ENCODE data around the gene THAP4. TPM values are rescaled to one million over a fixed set of nuclear protein-coding genes. Genes with fewer than 3 reads are reported as not detected.
A peak's percentile ranks its signal among the peaks of the same experiment; 100 is the strongest.
"Not testable (repeated sequence)": the region's sequence is repeated elsewhere in the genome, so short reads cannot be mapped to it uniquely, and the experiment has no call there.

The THAP4 gene
- total RNA-seq, 1 donor from 2014 or later, result 40.9 TPM

- Mint-ChIP-seq H3K27me3 (ENCODE audit: low read depth) (no peaks in the 10 kb centered on the region), H3K4me3 (ENCODE audit: unreplicated experiment) (no peak overlapping the region), H3K36me3 (ENCODE audit: low read depth) (peaks cover 10% of the 10 kb centered on the region), H3K4me1 (ENCODE audit: low read depth) (peaks cover 9% of the 10 kb centered on the region), H3K9me3 (ENCODE audit: low read depth) (no peaks in the 10 kb centered on the region), H3K27ac (ENCODE audit: unreplicated experiment) (no peak overlapping the region)
- no peak for DNase-seq (ENCODE audit: low spot score)
- no peak for TF ChIP-seq CTCF (IDR thresholded peaks at IDR 0.05)
Measured at GRCh38 chr2:241670333-241671110, 33.6 kb upstream of the THAP4 start.

- Mint-ChIP-seq H3K4me1 (ENCODE audit: low read depth) (peaks cover 16% of the 10 kb centered on the region), H3K36me3 (ENCODE audit: low read depth) (peaks cover 10% of the 10 kb centered on the region), H3K4me3 (ENCODE audit: unreplicated experiment) (no peak overlapping the region), H3K27ac (ENCODE audit: unreplicated experiment) (no peak overlapping the region), H3K27me3 (ENCODE audit: low read depth) (no peaks in the 10 kb centered on the region), H3K9me3 (ENCODE audit: low read depth) (no peaks in the 10 kb centered on the region)
- no peak for DNase-seq (ENCODE audit: low spot score)
- no peak for TF ChIP-seq CTCF (IDR thresholded peaks at IDR 0.05)
Measured at GRCh38 chr2:241668839-241669238, 31.9 kb upstream of the THAP4 start.

- H3K4me1 Mint-ChIP-seq (ENCODE audit: low read depth), result peaks cover 16% of the 10 kb centered on the region
- no peak overlapping the region for H3K4me3 Mint-ChIP-seq (ENCODE audit: unreplicated experiment)
- no peaks in the 10 kb centered on the region for H3K27me3 Mint-ChIP-seq (ENCODE audit: low read depth)
- no peak overlapping the region for H3K27ac Mint-ChIP-seq (ENCODE audit: unreplicated experiment)
- no peak for TF ChIP-seq CTCF (IDR thresholded peaks at IDR 0.05)
- DNase-seq (ENCODE audit: low spot score), result no peak
- H3K36me3 Mint-ChIP-seq (ENCODE audit: low read depth), result peaks cover 10% of the 10 kb centered on the region
- H3K9me3 Mint-ChIP-seq (ENCODE audit: low read depth), result no peaks in the 10 kb centered on the region
Measured at GRCh38 chr2:241668354-241668753, 31.4 kb upstream of the THAP4 start.

- Mint-ChIP-seq H3K27me3 (ENCODE audit: low read depth) (no peaks in the 10 kb centered on the region), H3K36me3 (ENCODE audit: low read depth) (peaks cover 9% of the 10 kb centered on the region), H3K27ac (ENCODE audit: unreplicated experiment) (no peak overlapping the region), H3K9me3 (ENCODE audit: low read depth) (no peaks in the 10 kb centered on the region), H3K4me1 (ENCODE audit: low read depth) (peaks cover 16% of the 10 kb centered on the region), H3K4me3 (ENCODE audit: unreplicated experiment) (no peak overlapping the region)
- DNase-seq (ENCODE audit: low spot score), result no peak
- no peak for TF ChIP-seq CTCF (IDR thresholded peaks at IDR 0.05)
Measured at GRCh38 chr2:241666627-241667400, 29.9 kb upstream of the THAP4 start.

- DNase-seq (ENCODE audit: low spot score), result no peak
Measured at GRCh38 chr2:241665731-241666440, 28.9 kb upstream of the THAP4 start.

GRCh38 chr2:241662731-241663130, 25.8 kb upstream of the THAP4 start:
- H3K27me3 Mint-ChIP-seq (ENCODE audit: low read depth); H3K9me3 Mint-ChIP-seq (ENCODE audit: low read depth); H3K4me3 Mint-ChIP-seq (ENCODE audit: unreplicated experiment); H3K27ac Mint-ChIP-seq (ENCODE audit: unreplicated experiment); DNase-seq (ENCODE audit: low spot score): not testable (repeated sequence)
- Mint-ChIP-seq H3K36me3 (ENCODE audit: low read depth) (peaks cover 17% of the 10 kb centered on the region), H3K4me1 (ENCODE audit: low read depth) (peaks cover 16% of the 10 kb centered on the region)

More at GRCh38 chr2:241665731-241666440, 28.9 kb upstream of the THAP4 start:
- H3K9me3 Mint-ChIP-seq (ENCODE audit: low read depth), result no peaks in the 10 kb centered on the region
- H3K36me3 Mint-ChIP-seq (ENCODE audit: low read depth), result peaks cover 9% of the 10 kb centered on the region
- H3K4me1 Mint-ChIP-seq (ENCODE audit: low read depth), result peaks cover 16% of the 10 kb centered on the region
- no peaks in the 10 kb centered on the region for H3K27me3 Mint-ChIP-seq (ENCODE audit: low read depth)
- no peak overlapping the region for H3K4me3 Mint-ChIP-seq (ENCODE audit: unreplicated experiment)
- H3K27ac Mint-ChIP-seq (ENCODE audit: unreplicated experiment), result peak overlapping the region; percentile 99
- TF ChIP-seq CTCF (IDR thresholded peaks at IDR 0.05), result peak; percentile 14
